Measurements from ENCODE around the gene AP2S1.
"Not testable (repeated sequence)": the region's sequence is repeated elsewhere in the genome, so short reads cannot be mapped to it uniquely, and the experiment has no call there.

Gene AP2S1

DNA sequence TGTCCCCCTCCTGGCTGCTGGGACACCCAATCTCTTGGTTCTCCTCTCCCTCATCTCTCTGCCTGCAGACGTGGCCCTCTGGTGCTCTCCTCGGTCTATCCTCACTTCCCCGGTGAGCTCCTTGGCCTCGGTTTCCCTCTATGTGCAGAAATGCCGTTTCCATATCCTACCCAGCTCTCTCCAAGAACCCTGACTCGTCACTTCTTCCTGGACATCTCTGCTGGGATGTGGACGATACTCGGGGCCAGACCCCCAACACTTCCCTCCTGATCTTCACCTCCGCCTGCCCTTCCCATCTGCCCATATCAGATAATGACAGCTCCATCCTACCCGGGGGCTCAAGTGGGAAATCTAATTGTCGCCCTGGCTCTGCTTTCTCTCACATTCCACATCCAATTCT, 7.9 kb downstream of the AP2S1 start:
- Mint-ChIP-seq H3K9me3 (no peaks in the 10 kb centered on the region), H3K4me3 (no peak overlapping the region), H3K27ac (peak overlapping the region; percentile 40), H3K36me3 (ENCODE audit: low read depth) (peaks cover 87% of the 10 kb centered on the region), H3K4me1 (ENCODE audit: low read depth) (peaks cover 67% of the 10 kb centered on the region), H3K27me3 (no peaks in the 10 kb centered on the region)
- intact Hi-C loops (cut with micrococcal nuclease), result no loop called here

DNA sequence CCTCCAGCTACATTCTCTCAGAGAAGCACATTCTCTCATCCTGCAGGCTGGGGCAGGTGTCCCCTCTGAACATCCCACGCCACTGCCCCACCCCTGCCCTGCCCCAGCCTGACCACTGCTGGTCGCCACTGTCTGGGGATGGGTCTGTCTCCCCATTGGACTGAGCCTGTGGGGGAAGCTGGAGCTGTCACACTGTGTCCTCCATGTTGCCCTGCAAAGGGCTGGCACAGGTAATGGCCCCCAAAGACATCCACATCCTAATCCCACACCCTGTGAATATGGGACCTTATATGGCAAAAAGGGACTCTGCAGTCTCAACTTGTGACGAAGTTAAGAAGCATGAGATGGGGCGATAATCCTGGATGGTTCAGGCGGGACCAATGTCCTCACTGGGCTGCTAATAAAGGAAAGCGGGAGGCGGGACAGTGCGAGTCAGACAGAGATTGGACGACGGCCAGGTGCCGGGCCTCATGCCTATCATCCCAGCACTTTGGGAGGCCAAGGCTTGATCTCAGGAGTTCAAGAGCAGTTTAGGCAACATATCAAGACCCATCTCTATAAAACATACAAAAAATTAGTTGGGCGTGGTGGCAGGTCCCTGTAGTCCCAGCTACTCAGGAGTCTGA, 9.1 kb downstream of the AP2S1 start:
- no peak overlapping the region for H3K4me3 Mint-ChIP-seq
- peaks cover 90% of the 10 kb centered on the region for H3K36me3 Mint-ChIP-seq (ENCODE audit: low read depth)
- no peaks in the 10 kb centered on the region for H3K27me3 Mint-ChIP-seq
- no peak overlapping the region for H3K27ac Mint-ChIP-seq
- H3K4me1 Mint-ChIP-seq (ENCODE audit: low read depth), result peaks cover 61% of the 10 kb centered on the region
- H3K9me3 Mint-ChIP-seq, result no peaks in the 10 kb centered on the region
- intact Hi-C loops (cut with micrococcal nuclease), result no loop called here

DNA sequence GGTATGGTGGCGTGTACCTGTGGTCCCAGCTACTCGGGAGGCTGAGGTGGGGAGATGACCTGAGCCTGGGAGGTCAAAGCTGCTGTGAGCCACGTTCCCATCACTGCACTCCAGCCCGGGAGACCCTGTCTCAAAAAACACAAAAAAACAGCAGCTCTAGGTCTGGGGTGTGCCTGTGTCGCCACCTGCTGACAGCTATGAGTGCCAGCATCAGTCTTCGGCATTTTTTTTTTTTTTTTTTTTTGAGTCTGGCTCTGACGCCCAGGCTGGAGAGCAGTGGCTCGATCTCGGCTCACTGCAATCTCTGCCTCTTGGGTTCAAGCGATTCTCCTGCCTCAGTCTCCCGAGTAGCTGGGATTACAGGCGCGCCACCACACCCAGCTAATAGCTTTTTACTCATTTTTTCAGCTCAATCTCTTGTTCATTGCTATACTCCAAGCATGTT, 10.1 kb downstream of the AP2S1 start:
- no peaks in the 10 kb centered on the region for H3K27me3 Mint-ChIP-seq
- H3K36me3 Mint-ChIP-seq (ENCODE audit: low read depth), result peaks cover 95% of the 10 kb centered on the region
- H3K9me3 Mint-ChIP-seq, result no peaks in the 10 kb centered on the region
- intact Hi-C loops (cut with micrococcal nuclease), result loop anchor here (1.0 kb wide), 2 partner anchors 62 to 83 kb away; no protein-coding TSS in a partner anchor
- H3K4me3 Mint-ChIP-seq, result no peak overlapping the region
- H3K27ac Mint-ChIP-seq, result no peak overlapping the region
- peaks cover 51% of the 10 kb centered on the region for H3K4me1 Mint-ChIP-seq (ENCODE audit: low read depth)

DNA sequence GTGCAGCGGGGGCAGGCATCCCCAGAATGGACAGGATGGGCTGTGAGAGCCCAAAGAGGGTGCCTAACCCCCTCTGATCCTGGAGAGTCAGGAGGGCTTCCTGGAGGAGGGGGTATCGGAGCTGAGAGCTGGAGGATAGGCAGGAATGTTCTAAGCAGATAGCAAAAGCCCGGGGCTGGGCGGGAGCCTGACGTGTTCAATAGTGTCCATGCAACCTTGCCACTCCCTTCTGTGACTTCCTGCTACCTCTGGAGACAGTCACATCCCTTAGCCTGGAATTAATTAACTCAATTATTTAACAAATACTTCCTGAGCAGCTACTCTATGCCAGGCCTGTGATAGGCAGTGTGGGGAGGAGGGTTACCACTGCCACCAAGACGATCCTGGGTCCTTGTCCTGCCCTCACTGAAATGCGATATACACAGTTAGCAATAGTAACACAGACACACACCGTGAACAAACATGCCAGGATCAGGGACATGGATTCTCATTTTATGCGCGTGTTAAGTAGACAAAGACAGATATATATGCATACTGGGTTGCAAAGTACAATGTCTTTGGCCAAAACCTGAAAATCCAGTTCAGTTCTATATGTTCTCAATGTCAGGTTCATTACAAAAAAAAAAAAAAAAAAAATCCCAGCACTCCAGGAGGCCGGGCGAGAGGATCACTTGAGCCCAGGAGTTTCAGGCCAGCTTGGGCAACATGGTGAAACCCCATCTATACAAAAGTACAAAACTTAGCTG, 10.7 kb downstream of the AP2S1 start:
- H3K27ac Mint-ChIP-seq, result no peak overlapping the region
- intact Hi-C loops (cut with micrococcal nuclease), result loop anchor here (1.0 kb wide), 2 partner anchors 62 to 83 kb away; no protein-coding TSS in a partner anchor
- peaks cover 50% of the 10 kb centered on the region for H3K4me1 Mint-ChIP-seq (ENCODE audit: low read depth)
- H3K4me3 Mint-ChIP-seq, result no peak overlapping the region
- peaks cover 94% of the 10 kb centered on the region for H3K36me3 Mint-ChIP-seq (ENCODE audit: low read depth)
- no peaks in the 10 kb centered on the region for H3K9me3 Mint-ChIP-seq
- H3K27me3 Mint-ChIP-seq, result no peaks in the 10 kb centered on the region

DNA sequence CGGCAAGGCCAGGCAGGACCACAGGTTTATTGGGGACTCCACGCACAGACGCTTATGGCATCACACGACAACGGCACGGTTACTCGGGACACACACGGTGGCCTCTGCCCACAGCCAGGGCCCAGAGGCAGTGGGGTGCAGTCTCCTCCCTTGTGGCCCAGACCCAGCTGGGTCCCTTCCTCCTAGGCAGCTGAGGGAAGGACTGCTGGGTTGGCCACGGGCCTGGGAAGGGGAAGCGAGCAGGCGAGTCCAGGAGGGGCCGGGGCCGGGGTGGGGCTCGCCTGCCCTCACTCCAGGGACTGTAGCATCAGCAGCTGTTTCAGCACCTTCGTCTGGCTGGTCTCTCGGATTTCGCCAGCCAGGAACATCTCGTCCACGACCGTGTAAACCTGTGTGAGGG, 12.5 kb downstream of the AP2S1 start:
- H3K27ac Mint-ChIP-seq, result peak overlapping the region; percentile 35
- no peaks in the 10 kb centered on the region for H3K9me3 Mint-ChIP-seq
- peaks cover 76% of the 10 kb centered on the region for H3K36me3 Mint-ChIP-seq (ENCODE audit: low read depth)

DNA sequence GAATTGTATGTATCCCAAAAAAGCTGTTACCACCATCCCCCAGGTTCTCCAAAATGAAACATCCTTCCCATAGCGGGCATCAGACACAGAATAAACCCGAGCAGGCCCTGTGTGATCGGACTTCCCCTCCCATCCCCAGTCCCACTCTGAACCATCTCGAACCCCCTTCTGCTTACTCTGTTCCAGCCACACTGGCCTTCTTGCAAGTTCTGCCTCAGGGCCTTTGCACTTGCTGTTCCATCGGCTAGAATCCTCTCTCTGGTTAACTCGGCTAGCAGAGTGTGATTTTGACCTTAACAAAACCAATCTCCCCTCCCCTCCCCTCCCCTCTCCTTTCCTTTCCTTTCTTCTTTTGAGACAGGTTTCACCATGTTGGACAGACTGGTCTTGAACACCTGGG, 15.7 kb downstream of the AP2S1 start:
- H3K36me3 Mint-ChIP-seq (ENCODE audit: low read depth), result peaks cover 44% of the 10 kb centered on the region
- H3K27ac Mint-ChIP-seq, result no peak overlapping the region
- peaks cover 4% of the 10 kb centered on the region for H3K27me3 Mint-ChIP-seq
- intact Hi-C loops (cut with micrococcal nuclease), result no loop called here
- H3K9me3 Mint-ChIP-seq, result no peaks in the 10 kb centered on the region
- H3K4me1 Mint-ChIP-seq (ENCODE audit: low read depth), result peaks cover 23% of the 10 kb centered on the region
- no peak overlapping the region for H3K4me3 Mint-ChIP-seq

More for the DNA sequence above, 12.5 kb downstream of the AP2S1 start:
- Mint-ChIP-seq H3K4me1 (ENCODE audit: low read depth) (peaks cover 48% of the 10 kb centered on the region), H3K4me3 (no peak overlapping the region), H3K27me3 (no peaks in the 10 kb centered on the region)
- intact Hi-C loops (cut with micrococcal nuclease), result no loop called here

DNA sequence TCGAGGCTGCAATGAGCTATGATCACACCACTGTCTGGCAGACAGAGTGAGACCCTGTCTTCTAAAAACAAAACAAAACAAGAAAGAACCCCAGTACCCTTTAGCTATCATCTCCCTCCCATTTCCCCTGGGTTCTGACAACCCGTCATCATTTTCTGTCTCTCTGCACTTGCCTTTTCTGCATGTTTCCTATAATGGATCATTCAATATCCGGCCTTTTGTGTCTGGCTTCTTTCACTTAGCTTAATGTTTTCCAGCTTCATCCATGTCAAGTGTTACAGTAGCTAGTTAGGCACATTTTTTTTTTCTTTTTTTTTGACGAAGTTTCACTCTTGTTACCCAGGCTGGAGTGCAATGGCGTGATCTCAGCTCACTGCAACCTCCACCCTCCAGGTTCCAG, 16.5 kb downstream of the AP2S1 start:
- peaks cover 36% of the 10 kb centered on the region for H3K36me3 Mint-ChIP-seq (ENCODE audit: low read depth)
- intact Hi-C loops (cut with micrococcal nuclease), result no loop called here
- H3K27me3 Mint-ChIP-seq, result peaks cover 4% of the 10 kb centered on the region
- H3K4me3 Mint-ChIP-seq, result no peak overlapping the region
- peak overlapping the region; percentile 2 for H3K27ac Mint-ChIP-seq
- H3K4me1 Mint-ChIP-seq (ENCODE audit: low read depth), result peaks cover 20% of the 10 kb centered on the region
- H3K9me3 Mint-ChIP-seq, result no peaks in the 10 kb centered on the region

DNA sequence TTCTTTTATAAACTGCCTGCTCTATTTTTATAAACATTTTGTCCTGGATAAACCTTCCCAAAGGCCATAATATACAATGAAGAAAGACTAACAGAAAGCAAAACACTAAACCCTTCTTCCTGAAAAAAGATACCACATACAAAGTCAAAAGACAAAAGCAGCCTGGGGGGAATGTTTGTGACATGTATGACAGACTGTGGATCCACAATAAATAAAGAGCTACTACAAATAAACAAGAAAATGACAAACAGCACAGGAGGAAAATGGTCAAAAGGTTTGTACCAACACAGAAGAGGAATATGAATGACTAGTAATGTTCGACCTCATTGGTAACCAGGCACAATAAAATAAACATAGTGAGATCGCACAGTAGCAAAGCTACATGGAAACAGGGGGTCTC, 19.8 kb downstream of the AP2S1 start:
- Mint-ChIP-seq H3K27me3 (peaks cover 4% of the 10 kb centered on the region), H3K4me1 (ENCODE audit: low read depth) (peaks cover 26% of the 10 kb centered on the region), H3K4me3 (no peak overlapping the region), H3K36me3 (ENCODE audit: low read depth) (peaks cover 4% of the 10 kb centered on the region), H3K9me3 (no peaks in the 10 kb centered on the region), H3K27ac (peak overlapping the region; percentile 52)
- intact Hi-C loops (cut with micrococcal nuclease), result no loop called here

DNA sequence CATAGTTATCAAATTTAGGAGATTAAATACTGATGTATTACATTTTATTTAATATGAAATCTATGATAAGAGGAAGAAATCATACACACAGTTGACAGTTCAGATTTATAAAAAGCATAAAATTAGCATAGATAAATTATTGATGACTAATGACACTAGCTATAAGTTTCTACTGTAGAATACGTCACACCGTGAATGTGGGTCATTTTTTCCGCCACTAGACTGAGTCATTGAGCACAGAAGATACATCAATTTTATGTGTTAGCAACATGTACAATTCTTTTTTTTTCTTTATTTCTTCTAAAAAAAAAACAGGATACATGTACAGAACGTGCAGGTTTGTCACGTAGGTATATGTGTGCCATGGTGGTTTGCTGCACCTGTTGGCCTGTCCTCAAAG, 22.2 kb downstream of the AP2S1 start:
- intact Hi-C loops (cut with micrococcal nuclease), result no loop called here
- Mint-ChIP-seq H3K27ac (no peak overlapping the region), H3K36me3 (ENCODE audit: low read depth) (no peaks in the 10 kb centered on the region), H3K4me1 (ENCODE audit: low read depth) (peaks cover 47% of the 10 kb centered on the region), H3K4me3 (no peak overlapping the region), H3K9me3 (no peaks in the 10 kb centered on the region), H3K27me3 (peaks cover 4% of the 10 kb centered on the region)

DNA sequence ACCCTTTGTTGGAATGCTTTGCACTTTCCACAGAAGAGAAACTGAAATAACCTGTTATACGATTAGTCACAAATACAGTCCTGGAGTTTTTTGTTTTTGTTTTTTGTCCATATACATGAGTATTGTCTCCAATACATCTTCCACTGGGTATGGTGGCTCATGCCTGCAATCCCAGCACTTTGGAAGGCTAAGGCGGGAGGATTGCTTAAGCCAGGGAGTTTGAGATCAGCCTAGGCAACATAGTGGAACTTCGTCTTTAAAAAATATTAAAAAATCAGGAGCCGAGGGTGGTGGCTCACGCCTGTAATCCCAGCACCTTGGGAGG, 25.0 kb downstream of the AP2S1 start:
- intact Hi-C loops (cut with micrococcal nuclease), result loop anchor here (2.0 kb wide), 2 partner anchors 37 to 47 kb away; partner anchors contain the start of gene SLC1A5
- Mint-ChIP-seq H3K27me3 (no peaks in the 10 kb centered on the region), H3K4me1 (ENCODE audit: low read depth) (peaks cover 64% of the 10 kb centered on the region), H3K9me3 (no peaks in the 10 kb centered on the region), H3K4me3 (no peak overlapping the region), H3K36me3 (ENCODE audit: low read depth) (no peaks in the 10 kb centered on the region), H3K27ac (peak overlapping the region; percentile 88)

DNA sequence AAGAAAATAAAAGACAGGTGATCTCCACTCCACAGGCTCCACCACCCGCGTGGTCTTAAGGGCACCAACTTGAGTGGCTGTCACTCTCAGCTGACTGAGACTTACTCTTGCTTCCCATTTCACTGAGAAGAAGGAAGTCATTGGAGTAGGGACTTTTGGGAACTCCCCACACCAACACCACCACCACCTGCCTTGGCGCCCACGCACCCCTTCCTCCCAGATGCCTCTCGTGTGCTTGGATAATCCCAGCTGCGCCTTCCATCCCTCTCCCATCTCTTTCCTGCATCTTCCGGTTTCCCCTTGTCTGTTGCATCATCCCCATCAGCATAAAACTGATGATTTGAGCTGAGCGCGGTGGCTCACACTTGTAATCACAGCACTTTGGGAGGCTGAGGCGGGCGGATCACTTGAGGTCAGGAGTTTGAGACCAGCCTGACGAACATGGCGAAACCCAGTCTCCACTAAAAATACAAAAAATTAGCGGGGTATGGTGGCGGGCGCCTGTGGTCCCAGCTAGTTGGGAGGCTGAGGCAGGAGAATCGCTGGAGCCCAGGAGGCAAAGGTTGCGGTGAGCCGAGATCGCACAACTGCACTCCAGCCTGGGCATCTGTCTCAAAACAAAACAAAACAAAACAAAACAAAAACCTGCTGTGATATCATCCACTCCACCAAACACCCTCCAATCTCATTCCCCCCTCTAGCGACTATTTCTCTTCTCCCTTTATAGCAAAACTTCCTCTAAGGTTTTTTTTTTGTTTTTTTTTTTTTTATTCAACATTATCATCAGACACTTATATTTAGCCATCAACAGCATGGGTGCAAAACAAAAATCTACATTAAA, 25.5 kb downstream of the AP2S1 start:
- Mint-ChIP-seq H3K4me3 (peak overlapping the region; percentile 48), H3K36me3 (ENCODE audit: low read depth) (no peaks in the 10 kb centered on the region), H3K27me3 (no peaks in the 10 kb centered on the region), H3K27ac (peak overlapping the region; percentile 88), H3K4me1 (ENCODE audit: low read depth) (peaks cover 66% of the 10 kb centered on the region), H3K9me3 (no peaks in the 10 kb centered on the region)
- intact Hi-C loops (cut with micrococcal nuclease), result loop anchor here (2.0 kb wide), 2 partner anchors 36 to 46 kb away; partner anchors contain the start of gene SLC1A5

DNA sequence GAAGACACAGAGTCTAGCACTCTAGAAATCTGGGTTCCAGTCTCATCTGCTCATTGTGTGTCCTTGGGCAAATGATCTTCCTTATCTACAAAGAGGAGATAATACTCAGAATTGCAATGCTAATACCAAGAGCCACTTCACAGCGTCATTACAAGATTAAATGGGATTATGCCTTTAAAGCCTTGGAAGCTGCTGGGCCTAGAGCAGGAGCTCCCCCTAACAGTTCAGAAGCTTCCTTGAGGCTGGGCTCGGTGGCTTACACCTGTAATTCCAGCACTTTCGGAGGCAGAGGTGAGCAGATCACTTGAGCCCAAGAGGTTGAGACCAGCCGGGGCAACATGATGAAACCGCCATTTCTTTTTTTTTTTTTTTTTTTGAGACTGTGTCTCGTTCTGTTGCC, 27.6 kb downstream of the AP2S1 start:
- Mint-ChIP-seq H3K27ac (no peak overlapping the region), H3K4me1 (ENCODE audit: low read depth) (peaks cover 67% of the 10 kb centered on the region), H3K27me3 (no peaks in the 10 kb centered on the region), H3K36me3 (ENCODE audit: low read depth) (no peaks in the 10 kb centered on the region), H3K4me3 (no peak overlapping the region), H3K9me3 (no peaks in the 10 kb centered on the region)
- intact Hi-C loops (cut with micrococcal nuclease), result no loop called here

DNA sequence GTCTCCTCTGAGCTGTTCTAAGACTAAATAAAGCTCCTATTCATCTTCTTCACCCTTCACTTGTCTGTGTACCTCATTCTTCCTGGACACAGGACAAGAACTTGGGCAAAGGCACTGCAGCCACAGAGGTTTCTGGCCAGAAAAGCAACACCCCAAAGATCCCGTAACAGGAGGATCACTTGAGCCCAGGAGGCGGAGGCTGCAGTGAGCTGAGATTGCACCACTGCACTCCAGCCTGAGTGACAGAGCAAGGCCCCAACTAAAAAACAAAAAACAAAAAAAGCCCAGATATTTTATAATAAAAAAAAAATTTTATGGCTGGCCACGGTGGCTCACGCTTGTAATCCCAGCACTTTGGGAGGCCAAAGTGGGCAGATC, 28.2 kb downstream of the AP2S1 start:
- peaks cover 61% of the 10 kb centered on the region for H3K4me1 Mint-ChIP-seq (ENCODE audit: low read depth)
- H3K27ac Mint-ChIP-seq, result peak overlapping the region; percentile 84
- H3K9me3 Mint-ChIP-seq; H3K27me3 Mint-ChIP-seq; H3K36me3 Mint-ChIP-seq (ENCODE audit: low read depth); intact Hi-C loops (cut with micrococcal nuclease): not testable (repeated sequence)
- peak overlapping the region; percentile 23 for H3K4me3 Mint-ChIP-seq
